ENCODE results near the gene FLT3.

Gene FLT3

DNA sequence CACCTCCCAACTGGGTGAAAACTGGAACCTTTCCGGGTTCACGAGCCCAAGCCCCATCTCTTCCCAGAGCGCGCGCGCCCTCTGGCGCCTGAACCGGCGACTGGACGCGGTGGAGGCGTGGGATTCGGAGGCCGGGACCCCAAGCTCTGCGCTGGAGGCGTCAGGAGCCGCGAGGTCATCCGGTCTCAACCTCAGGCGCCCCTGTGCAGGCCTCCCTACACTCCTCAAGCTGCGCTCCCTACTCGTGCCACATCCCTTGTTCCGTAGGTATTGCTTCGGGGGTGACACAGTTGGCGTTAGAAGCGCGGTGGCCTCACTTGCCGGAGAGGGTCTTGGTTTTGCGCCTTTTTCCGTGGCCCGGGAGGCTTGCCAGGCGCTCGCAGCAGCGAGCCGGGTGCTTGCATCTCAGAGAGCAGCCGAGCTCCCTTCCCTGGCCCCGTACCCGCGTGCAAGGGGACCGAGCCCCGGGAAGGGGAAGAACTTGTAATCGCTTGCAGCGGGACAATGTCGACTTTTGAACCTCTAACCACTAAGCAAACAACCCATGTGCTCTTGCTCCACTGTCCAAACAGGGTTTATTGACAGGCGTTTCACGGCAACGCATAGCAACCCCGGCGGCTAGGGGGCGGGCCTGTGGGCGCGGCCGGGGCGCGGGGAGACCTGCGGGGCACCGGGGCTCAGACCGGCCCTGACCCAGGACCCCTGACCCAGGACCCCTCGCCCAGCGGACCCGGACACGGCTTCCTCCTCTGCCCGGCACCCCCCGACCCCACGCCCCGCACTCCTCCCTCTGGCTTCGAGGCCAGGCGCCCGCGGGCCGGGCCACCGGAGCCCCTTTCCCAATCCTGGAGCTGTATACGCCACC is 139.8 kb downstream of the FLT3 start:
- DNase-seq (ENCODE audit: low read depth in 3 of 3) = peak in 1 of 3 experiments; percentile 31

DNA sequence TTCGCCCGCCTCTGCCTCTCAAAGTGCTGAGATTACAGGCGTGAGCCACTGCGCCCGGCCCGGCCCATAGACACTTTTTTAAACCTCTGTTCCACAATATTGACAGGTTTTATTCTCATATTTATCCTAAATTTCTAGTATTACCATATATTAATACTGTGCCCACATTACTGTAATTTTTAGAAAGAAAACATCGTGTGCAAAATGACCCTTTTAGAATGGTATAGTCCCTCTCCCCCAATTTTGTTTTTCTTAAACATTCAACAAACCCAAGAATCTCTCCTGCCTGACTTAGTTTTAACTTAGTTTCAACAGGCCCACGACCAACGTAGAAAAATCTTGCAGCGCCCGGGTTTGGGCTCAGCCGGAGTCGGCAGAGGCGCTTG is 140.4 kb downstream of the FLT3 start:
- DNase-seq (ENCODE audit: low read depth in 3 of 3) = no peak

- no peak for DNase-seq (ENCODE audit: low read depth in 3 of 3)
Observed at GRCh38 chr13:27956576-27957300, 143.6 kb downstream of the FLT3 start.

- DNase-seq (ENCODE audit: low read depth in 3 of 3) = no peak
Observed at GRCh38 chr13:27955014-27955591, 145.3 kb downstream of the FLT3 start.

- no peak for DNase-seq (ENCODE audit: low read depth in 3 of 3)
Observed at GRCh38 chr13:27954406-27954851, 145.9 kb downstream of the FLT3 start.

DNA sequence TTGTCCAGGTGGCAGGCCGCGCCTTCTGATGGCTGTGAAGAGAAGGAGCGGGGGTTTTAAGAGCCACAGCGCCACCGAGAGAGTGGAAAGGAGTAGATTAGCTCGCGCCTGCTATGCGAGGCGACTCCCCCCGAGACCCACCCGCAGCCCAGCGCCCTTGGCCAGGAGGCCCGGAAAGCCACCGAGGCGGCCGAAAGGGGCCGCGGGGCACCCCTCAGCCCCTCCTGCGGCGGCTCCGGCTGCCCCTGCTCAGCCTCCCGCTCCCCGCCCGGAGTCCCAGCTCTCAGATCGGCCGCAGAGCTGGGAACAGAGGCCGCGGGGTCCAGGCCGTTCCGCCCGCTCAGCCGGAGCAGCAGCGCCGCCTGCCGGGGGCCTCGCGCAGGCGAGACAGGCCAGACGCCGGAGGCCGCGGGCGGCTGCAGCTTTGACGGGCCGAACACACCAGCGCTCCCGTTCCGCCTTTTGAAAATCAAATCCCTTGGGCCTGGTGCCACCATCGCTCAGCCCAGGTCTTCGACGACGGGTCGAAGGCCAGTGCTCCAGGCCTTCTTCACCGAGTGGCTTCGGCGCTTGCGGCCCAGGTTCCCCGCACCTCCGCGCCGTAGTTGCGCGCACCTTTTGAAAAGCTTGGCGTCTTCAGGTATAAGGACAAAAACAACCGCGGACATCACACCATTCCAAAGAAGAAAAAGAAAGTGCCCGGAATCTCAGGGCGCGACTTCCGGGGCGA is 146.5 kb downstream of the FLT3 start:
- DNase-seq (ENCODE audit: low read depth in 3 of 3) = peak; percentile 22 to 72 (median 47)

Measured in stimulated activated CD4-positive, alpha-beta T cell treated with anti-CD3 and anti-CD28 coated beads, TNF-alpha, amount 100 ng/mL, for 24 hours (primary cell).